Measurements from ENCODE around the gene ABCG5.

ABCG5 gene

GRCh38 chr2:43879261-43879660 is 40.6 kb upstream of the ABCG5 start:
- TF ChIP-seq ZNF274 (IDR thresholded peaks at IDR 0.05; ENCODE audit: low read depth, low read length) (no peak), SUZ12 (IDR thresholded peaks at IDR 0.05; ENCODE audit: extremely low read depth, insufficient read depth, insufficient read length) (no peak), YY1 (IDR thresholded peaks at IDR 0.05; ENCODE audit: insufficient read depth, insufficient read length) (no peak)
- no peak overlapping the region for H3K9ac ChIP-seq (ENCODE audit: insufficient read length, low read depth)
- H3K4me3 ChIP-seq (ENCODE audit: insufficient read length, low read depth) = no peak overlapping the region
- DNase-seq (ENCODE audit: low read depth, low spot score) = no peak
- H3K9me3 ChIP-seq (ENCODE audit: insufficient read depth, low read length) = no peaks in the 10 kb centered on the region
- no peaks in the 10 kb centered on the region for H3K4me1 ChIP-seq (ENCODE audit: insufficient read depth, insufficient read length)
- no peaks in the 10 kb centered on the region for H3K36me3 ChIP-seq (ENCODE audit: insufficient read depth, insufficient read length, low read length)
- H3K27me3 ChIP-seq (ENCODE audit: insufficient read depth, insufficient read length) = peaks cover 3% of the 10 kb centered on the region

- H3K4me1 ChIP-seq (ENCODE audit: insufficient read depth, insufficient read length) = no peaks in the 10 kb centered on the region
- H3K9me3 ChIP-seq (ENCODE audit: insufficient read depth, low read length) = no peaks in the 10 kb centered on the region
Measured at GRCh38 chr2:43877782-43878464, 39.3 kb upstream of the ABCG5 start.

GRCh38 chr2:43874776-43875451 is 36.3 kb upstream of the ABCG5 start:
- no peak for DNase-seq (ENCODE audit: low read depth, low spot score)
- Histone ChIP-seq H3K9me3 (ENCODE audit: insufficient read depth, low read length) (no peaks in the 10 kb centered on the region), H3K4me1 (ENCODE audit: insufficient read depth, insufficient read length) (no peaks in the 10 kb centered on the region), H3K36me3 (ENCODE audit: insufficient read depth, insufficient read length, low read length) (no peaks in the 10 kb centered on the region), H3K9ac (ENCODE audit: insufficient read length, low read depth) (no peak overlapping the region), H3K27me3 (ENCODE audit: insufficient read depth, insufficient read length) (peaks cover 24% of the 10 kb centered on the region), H3K4me3 (ENCODE audit: insufficient read length, low read depth) (no peak overlapping the region)
- TF ChIP-seq YY1 (IDR thresholded peaks at IDR 0.05; ENCODE audit: insufficient read depth, insufficient read length) (no peak), ZNF274 (IDR thresholded peaks at IDR 0.05; ENCODE audit: low read depth, low read length) (no peak), SUZ12 (IDR thresholded peaks at IDR 0.05; ENCODE audit: extremely low read depth, insufficient read depth, insufficient read length) (no peak)

More at GRCh38 chr2:43877782-43878464, 39.3 kb upstream of the ABCG5 start:
- Histone ChIP-seq H3K9ac (ENCODE audit: insufficient read length, low read depth) (no peak overlapping the region), H3K36me3 (ENCODE audit: insufficient read depth, insufficient read length, low read length) (no peaks in the 10 kb centered on the region), H3K27me3 (ENCODE audit: insufficient read depth, insufficient read length) (peaks cover 3% of the 10 kb centered on the region), H3K4me3 (ENCODE audit: insufficient read length, low read depth) (no peak overlapping the region)
- TF ChIP-seq YY1 (IDR thresholded peaks at IDR 0.05; ENCODE audit: insufficient read depth, insufficient read length) = no peak
- TF ChIP-seq ZNF274 (IDR thresholded peaks at IDR 0.05; ENCODE audit: low read depth, low read length) = no peak
- no peak for TF ChIP-seq SUZ12 (IDR thresholded peaks at IDR 0.05; ENCODE audit: extremely low read depth, insufficient read depth, insufficient read length)
- DNase-seq (ENCODE audit: low read depth, low spot score) = peak; percentile 57

- TF ChIP-seq YY1 (IDR thresholded peaks at IDR 0.05; ENCODE audit: insufficient read depth, insufficient read length) (no peak), SUZ12 (IDR thresholded peaks at IDR 0.05; ENCODE audit: extremely low read depth, insufficient read depth, insufficient read length) (no peak), ZNF274 (IDR thresholded peaks at IDR 0.05; ENCODE audit: low read depth, low read length) (no peak)
- no peaks in the 10 kb centered on the region for H3K9me3 ChIP-seq (ENCODE audit: insufficient read depth, low read length)
- no peaks in the 10 kb centered on the region for H3K36me3 ChIP-seq (ENCODE audit: insufficient read depth, insufficient read length, low read length)
- peaks cover 48% of the 10 kb centered on the region for H3K27me3 ChIP-seq (ENCODE audit: insufficient read depth, insufficient read length)
- H3K9ac ChIP-seq (ENCODE audit: insufficient read length, low read depth) = no peak overlapping the region
- no peak overlapping the region for H3K4me3 ChIP-seq (ENCODE audit: insufficient read length, low read depth)
- DNase-seq (ENCODE audit: low read depth, low spot score) = no peak
- H3K4me1 ChIP-seq (ENCODE audit: insufficient read depth, insufficient read length) = no peaks in the 10 kb centered on the region
Measured at GRCh38 chr2:43872151-43872550, 33.5 kb upstream of the ABCG5 start.

- no peak for TF ChIP-seq ZNF274 (IDR thresholded peaks at IDR 0.05; ENCODE audit: low read depth, low read length)
- TF ChIP-seq YY1 (IDR thresholded peaks at IDR 0.05; ENCODE audit: insufficient read depth, insufficient read length) = no peak
- TF ChIP-seq SUZ12 (IDR thresholded peaks at IDR 0.05; ENCODE audit: extremely low read depth, insufficient read depth, insufficient read length) = no peak
- H3K27me3 ChIP-seq (ENCODE audit: insufficient read depth, insufficient read length) = peaks cover 58% of the 10 kb centered on the region
- no peak for DNase-seq (ENCODE audit: low read depth, low spot score)
- H3K9ac ChIP-seq (ENCODE audit: insufficient read length, low read depth) = no peak overlapping the region
- no peaks in the 10 kb centered on the region for H3K9me3 ChIP-seq (ENCODE audit: insufficient read depth, low read length)
- no peak overlapping the region for H3K4me3 ChIP-seq (ENCODE audit: insufficient read length, low read depth)
- H3K4me1 ChIP-seq (ENCODE audit: insufficient read depth, insufficient read length) = no peaks in the 10 kb centered on the region
- H3K36me3 ChIP-seq (ENCODE audit: insufficient read depth, insufficient read length, low read length) = no peaks in the 10 kb centered on the region
Measured at GRCh38 chr2:43855292-43855691, 16.7 kb upstream of the ABCG5 start.

- Histone ChIP-seq H3K27me3 (ENCODE audit: insufficient read depth, insufficient read length) (peaks cover 51% of the 10 kb centered on the region), H3K9me3 (ENCODE audit: insufficient read depth, low read length) (no peaks in the 10 kb centered on the region), H3K4me1 (ENCODE audit: insufficient read depth, insufficient read length) (no peaks in the 10 kb centered on the region), H3K9ac (ENCODE audit: insufficient read length, low read depth) (no peak overlapping the region), H3K4me3 (ENCODE audit: insufficient read length, low read depth) (no peak overlapping the region), H3K36me3 (ENCODE audit: insufficient read depth, insufficient read length, low read length) (no peaks in the 10 kb centered on the region)
- no peak for TF ChIP-seq YY1 (IDR thresholded peaks at IDR 0.05; ENCODE audit: insufficient read depth, insufficient read length)
- TF ChIP-seq ZNF274 (IDR thresholded peaks at IDR 0.05; ENCODE audit: low read depth, low read length) = no peak
- no peak for TF ChIP-seq SUZ12 (IDR thresholded peaks at IDR 0.05; ENCODE audit: extremely low read depth, insufficient read depth, insufficient read length)
- no peak for DNase-seq (ENCODE audit: low read depth, low spot score)
Measured at GRCh38 chr2:43854671-43855070, 16.0 kb upstream of the ABCG5 start.

Measured in NT2/D1 (cell line).